HepG2 (cell line): Measurements from ENCODE around the gene NTMT1. TPM values are rescaled to one million over a fixed set of nuclear protein-coding genes. Genes with fewer than 3 reads are reported as not detected.

ENCODE experiments used
- ATF1 ChIP-seq: IDR thresholded peaks from 2 replicates; pipeline ENCODE4 v1.6.1; 2016; ENCODE audit warnings: mild to moderate bottlenecking, control low read depth
- ATF7-NPFF ChIP-seq: sonication (generic); formaldehyde crosslinking; IDR thresholded peaks from 2 replicates; pipeline ENCODE4 v1.8.1; 2023; ENCODE audit warnings: mild to moderate bottlenecking, low read depth, missing genetic modification reagents, moderate library complexity
- BORCS8-MEF2B ChIP-seq: sonication (generic); formaldehyde crosslinking; IDR thresholded peaks from 2 replicates; pipeline ENCODE4 v1.8.0; 2022; ENCODE audit warnings: mild to moderate bottlenecking, missing genetic modification reagents
- DMTF1 ChIP-seq: sonication (generic); formaldehyde crosslinking; IDR thresholded peaks from 2 replicates; pipeline ENCODE4 v1.4.0; 2020; ENCODE audit warnings: mild to moderate bottlenecking, missing genetic modification reagents
- FOSL2 ChIP-seq: sonication (generic); formaldehyde crosslinking; IDR thresholded peaks from 2 replicates; pipeline ENCODE4 v1.4.0; 2020; ENCODE audit warnings: missing genetic modification reagents
- FOXP1 ChIP-seq, 2 experiments: fragments of 450-650 bp in 1 of 2; IDR thresholded peaks; 2 replicates each; pipeline ENCODE4 v1.6.1; 2017 to 2018; ENCODE audit warnings: antibody characterized with exemption in 1 of 2
- MAFK ChIP-seq, 2 experiments: IDR thresholded peaks in 1 of 2; conservative IDR thresholded peaks in 1 of 2; 2 replicates each; pipeline ENCODE4 v1.6.1; 2011; ENCODE audit warnings: improper control_type of control experiment in 2 of 2, low read length in 2 of 2
- PHB2 ChIP-seq: fragments of 450-650 bp; IDR thresholded peaks from 2 replicates; pipeline ENCODE4 v1.6.1; 2018; ENCODE audit not compliant: partially characterized antibody
- PLSCR1 ChIP-seq: sonication (generic); formaldehyde crosslinking; IDR thresholded peaks from 2 replicates; pipeline ENCODE4 v1.5.0; 2020; ENCODE audit warnings: missing genetic modification reagents, mild to moderate bottlenecking, borderline replicate concordance
- POLR2G ChIP-seq: fragments of 200-400 bp; formaldehyde crosslinking; IDR thresholded peaks from 2 replicates; pipeline ENCODE4 v1.6.1; 2018; ENCODE audit warnings: mild to moderate bottlenecking, low read depth, low read length, moderate library complexity
- SMAD3 ChIP-seq: sonication (generic); formaldehyde crosslinking; IDR thresholded peaks from 2 replicates; pipeline ENCODE4 v1.4.0; 2020; ENCODE audit warnings: missing genetic modification reagents
- ZBTB26 ChIP-seq: IDR thresholded peaks from 2 replicates; pipeline ENCODE4 v1.6.1; 2016; ENCODE audit warnings: missing compliant biosample characterization, missing genetic modification reagents, borderline replicate concordance
- ZBTB8A ChIP-seq: sonication (generic); formaldehyde crosslinking; IDR thresholded peaks from 2 replicates; pipeline ENCODE4 v1.4.0; 2020; ENCODE audit warnings: mild to moderate bottlenecking, low read depth, missing genetic modification reagents, borderline replicate concordance
- ZNF17 ChIP-seq: sonication (generic); formaldehyde crosslinking; IDR thresholded peaks from 2 replicates; pipeline ENCODE4 v1.5.0; 2020; ENCODE audit warnings: mild to moderate bottlenecking, missing genetic modification reagents
- ZNF546 ChIP-seq: sonication (generic); formaldehyde crosslinking; conservative IDR thresholded peaks from 2 replicates; pipeline ENCODE4 v1.8.1; 2023; ENCODE audit warnings: mild to moderate bottlenecking, missing genetic modification reagents
- ZNF547 ChIP-seq: sonication (generic); formaldehyde crosslinking; IDR thresholded peaks from 2 replicates; pipeline ENCODE4 v1.5.1; 2020; ENCODE audit warnings: mild to moderate bottlenecking, missing genetic modification reagents
- ZNF713 ChIP-seq: sonication (generic); formaldehyde crosslinking; IDR thresholded peaks from 2 replicates; pipeline ENCODE4 v1.4.0; 2020; ENCODE audit warnings: mild to moderate bottlenecking, missing genetic modification reagents
- ZNF782 ChIP-seq: sonication (generic); formaldehyde crosslinking; IDR thresholded peaks from 2 replicates; pipeline ENCODE4 v1.4.0; 2020; ENCODE audit warnings: missing genetic modification reagents, mild to moderate bottlenecking, borderline replicate concordance
- polyA plus RNA-seq, 8 experiments: library from polyadenylated mRNA; depleted of rRNA in 3 of 8; stranded (reverse) in 7 of 8; unstranded in 1 of 8; fragments of >200 nt; fragmentation: Illumina TruSeq in 4 of 8; extraction: Trizol in 4 of 8; gene quantifications; 2 replicates each; pipeline versions ENCODE4 v1.2.1 to v1.2.3, GENCODE V29; 2011 to 2016; ENCODE audit warnings: low read depth in 4 of 8, missing spikeins in 1 of 8, mixed read lengths in 1 of 8; ENCODE audit not compliant: insufficient read depth in 1 of 8
- total RNA-seq, 5 experiments: library from RNA; depleted of rRNA; stranded (reverse); fragments of >200 nt; fragmentation: Illumina TruSeq; extraction: Trizol; gene quantifications; 2 replicates each; pipeline ENCODE4 v1.2.3, GENCODE V29; 2016; ENCODE audit warnings: low read depth in 1 of 5
- TF ChIP-seq, protein P1 (sequence below): sonication (generic); formaldehyde crosslinking; conservative IDR thresholded peaks from 2 replicates; pipeline ENCODE4 v1.5.0; 2020; ENCODE audit warnings: missing genetic modification reagents
- TF ChIP-seq, protein P2 (sequence below): sonication (generic); formaldehyde crosslinking; IDR thresholded peaks from 2 replicates; pipeline ENCODE4 v1.4.0; 2020; ENCODE audit warnings: missing genetic modification reagents

Gene NTMT1
- total and polyA plus RNA-seq, 2 of the 13 experiments (the other 11 are each of a cell fraction or from before 2014, with no cell fraction given), result 49.1 to 53.8 TPM

GRCh38 chr9:129597355-129598088 is 28.4 kb upstream of the NTMT1 start (continued):
- no peak; the same call in 1 of the 2 replicates for TF ChIP-seq PLSCR1
- TF ChIP-seq MAFK (conservative IDR thresholded peaks at IDR 0.05 in 1 of 2, IDR thresholded peaks at IDR 0.05 in 1 of 2; ENCODE audit: low read length in 2 of 2), result no peak
- no peak for TF ChIP-seq ZNF546
- 0 out of 2 replicates have a peak, but pooled peaks have one; percentile 61 for TF ChIP-seq ZBTB8A (CRISPR knock-in tag)
- peak; percentile 62; the same call in 1 of the 2 replicates for TF ChIP-seq FOSL2 (CRISPR knock-in tag)
- TF ChIP-seq ZBTB26, result no peak
- TF ChIP-seq ATF7-NPFF (CRISPR knock-in tag), result no peak; the same call in 1 of the 2 replicates
- TF ChIP-seq ATF1 (CRISPR knock-in tag), result no peak
- TF ChIP-seq, protein P1, sequence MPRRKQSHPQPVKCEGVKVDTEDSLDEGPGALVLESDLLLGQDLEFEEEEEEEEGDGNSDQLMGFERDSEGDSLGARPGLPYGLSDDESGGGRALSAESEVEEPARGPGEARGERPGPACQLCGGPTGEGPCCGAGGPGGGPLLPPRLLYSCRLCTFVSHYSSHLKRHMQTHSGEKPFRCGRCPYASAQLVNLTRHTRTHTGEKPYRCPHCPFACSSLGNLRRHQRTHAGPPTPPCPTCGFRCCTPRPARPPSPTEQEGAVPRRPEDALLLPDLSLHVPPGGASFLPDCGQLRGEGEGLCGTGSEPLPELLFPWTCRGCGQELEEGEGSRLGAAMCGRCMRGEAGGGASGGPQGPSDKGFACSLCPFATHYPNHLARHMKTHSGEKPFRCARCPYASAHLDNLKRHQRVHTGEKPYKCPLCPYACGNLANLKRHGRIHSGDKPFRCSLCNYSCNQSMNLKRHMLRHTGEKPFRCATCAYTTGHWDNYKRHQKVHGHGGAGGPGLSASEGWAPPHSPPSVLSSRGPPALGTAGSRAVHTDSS (CRISPR knock-in tag), result no peak
- TF ChIP-seq ZNF17 (CRISPR knock-in tag), result peak; percentile 66; the same call in 1 of the 2 replicates
- TF ChIP-seq SMAD3 (CRISPR knock-in tag), result peak; percentile 89; the same call in 1 of the 2 replicates
- TF ChIP-seq ZNF547 (CRISPR knock-in tag), result no peak
- TF ChIP-seq POLR2G, result peak; percentile 68
- TF ChIP-seq DMTF1 (CRISPR knock-in tag), result no peak
- TF ChIP-seq, protein P2, sequence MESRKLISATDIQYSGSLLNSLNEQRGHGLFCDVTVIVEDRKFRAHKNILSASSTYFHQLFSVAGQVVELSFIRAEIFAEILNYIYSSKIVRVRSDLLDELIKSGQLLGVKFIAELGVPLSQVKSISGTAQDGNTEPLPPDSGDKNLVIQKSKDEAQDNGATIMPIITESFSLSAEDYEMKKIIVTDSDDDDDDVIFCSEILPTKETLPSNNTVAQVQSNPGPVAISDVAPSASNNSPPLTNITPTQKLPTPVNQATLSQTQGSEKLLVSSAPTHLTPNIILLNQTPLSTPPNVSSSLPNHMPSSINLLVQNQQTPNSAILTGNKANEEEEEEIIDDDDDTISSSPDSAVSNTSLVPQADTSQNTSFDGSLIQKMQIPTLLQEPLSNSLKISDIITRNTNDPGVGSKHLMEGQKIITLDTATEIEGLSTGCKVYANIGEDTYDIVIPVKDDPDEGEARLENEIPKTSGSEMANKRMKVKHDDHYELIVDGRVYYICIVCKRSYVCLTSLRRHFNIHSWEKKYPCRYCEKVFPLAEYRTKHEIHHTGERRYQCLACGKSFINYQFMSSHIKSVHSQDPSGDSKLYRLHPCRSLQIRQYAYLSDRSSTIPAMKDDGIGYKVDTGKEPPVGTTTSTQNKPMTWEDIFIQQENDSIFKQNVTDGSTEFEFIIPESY (CRISPR knock-in tag), result no peak
- TF ChIP-seq PHB2, result no peak
- peak; percentile 70; the same call in 1 of the 2 replicates for TF ChIP-seq ZNF782 (CRISPR knock-in tag)
- no peak; the same call in none of the 2 replicates for TF ChIP-seq BORCS8-MEF2B
- peak; percentile 33; the same call in 1 of the 2 replicates for TF ChIP-seq ZNF713 (CRISPR knock-in tag)
- TF ChIP-seq FOXP1 (IDR thresholded peaks at IDR 0.05), result no peak
- TF ChIP-seq FOXP1 (CRISPR knock-in tag; IDR thresholded peaks at IDR 0.05), result peak; percentile 64
